Measurements from ENCODE around the gene SLC5A10.
"Not testable (repeated sequence)": the region's sequence is repeated elsewhere in the genome, so short reads cannot be mapped to it uniquely, and the experiment has no call there.

SLC5A10 gene

DNA sequence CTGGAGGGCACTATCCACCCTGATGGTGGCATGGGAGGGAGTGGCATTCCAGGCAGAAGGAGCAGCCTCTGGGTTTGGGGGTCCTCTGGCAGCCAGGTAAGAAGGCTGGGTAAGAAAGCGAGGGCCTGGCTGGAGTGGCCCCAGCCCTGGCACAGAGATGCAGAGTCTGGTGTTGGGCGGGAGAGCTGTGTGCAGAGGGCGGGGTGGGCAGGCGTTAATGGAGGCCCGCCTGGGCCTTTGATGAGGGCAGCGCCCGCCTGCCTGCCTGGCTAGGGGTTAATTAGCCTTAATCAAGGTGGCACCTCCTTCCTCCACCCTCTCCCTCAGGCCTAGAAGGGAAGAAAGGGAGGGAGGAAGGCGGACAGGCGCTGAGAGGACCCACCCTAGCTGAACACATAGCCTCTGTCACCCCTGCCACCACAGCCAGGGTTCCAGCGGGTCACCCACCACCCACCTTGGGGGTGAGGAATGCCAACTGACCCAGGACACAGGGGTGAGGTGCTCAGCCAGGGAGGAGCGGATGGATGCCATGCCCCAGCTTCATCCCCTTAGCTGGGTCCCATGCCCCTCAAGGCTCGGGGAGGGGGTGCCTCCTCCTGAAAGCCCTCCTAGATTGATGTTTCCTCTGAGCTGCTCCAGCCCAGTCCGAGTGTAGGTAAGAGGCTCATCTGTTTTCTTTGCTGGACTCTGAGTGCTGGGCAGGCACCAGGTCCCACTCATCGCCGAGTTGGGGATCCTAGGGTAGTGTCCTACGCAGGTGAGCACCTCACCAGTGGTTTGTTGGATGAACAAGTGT, 66.0 kb downstream of the SLC5A10 start:
- DNase-seq (ENCODE audit: low read depth in 2 of 2), result no peak

DNA sequence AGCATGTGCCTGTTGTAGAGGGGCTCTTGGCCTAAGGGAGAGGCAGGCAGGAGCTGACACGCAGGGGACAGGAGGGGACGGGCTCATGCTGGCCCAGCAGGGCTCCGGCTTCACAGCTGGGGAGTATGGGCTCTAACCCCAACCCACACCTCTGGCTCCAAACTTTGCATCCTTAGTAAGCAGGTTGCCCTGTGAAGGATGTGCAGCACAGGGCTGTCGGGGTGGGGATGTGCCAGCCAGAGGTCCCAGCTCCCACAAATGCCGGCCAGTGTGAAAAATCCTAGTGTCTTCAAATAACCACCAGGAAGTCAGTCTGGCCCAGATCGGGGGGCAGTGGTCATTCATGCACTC, 66.6 kb downstream of the SLC5A10 start:
- DNase-seq (ENCODE audit: low read depth in 2 of 2), result no peak

DNA sequence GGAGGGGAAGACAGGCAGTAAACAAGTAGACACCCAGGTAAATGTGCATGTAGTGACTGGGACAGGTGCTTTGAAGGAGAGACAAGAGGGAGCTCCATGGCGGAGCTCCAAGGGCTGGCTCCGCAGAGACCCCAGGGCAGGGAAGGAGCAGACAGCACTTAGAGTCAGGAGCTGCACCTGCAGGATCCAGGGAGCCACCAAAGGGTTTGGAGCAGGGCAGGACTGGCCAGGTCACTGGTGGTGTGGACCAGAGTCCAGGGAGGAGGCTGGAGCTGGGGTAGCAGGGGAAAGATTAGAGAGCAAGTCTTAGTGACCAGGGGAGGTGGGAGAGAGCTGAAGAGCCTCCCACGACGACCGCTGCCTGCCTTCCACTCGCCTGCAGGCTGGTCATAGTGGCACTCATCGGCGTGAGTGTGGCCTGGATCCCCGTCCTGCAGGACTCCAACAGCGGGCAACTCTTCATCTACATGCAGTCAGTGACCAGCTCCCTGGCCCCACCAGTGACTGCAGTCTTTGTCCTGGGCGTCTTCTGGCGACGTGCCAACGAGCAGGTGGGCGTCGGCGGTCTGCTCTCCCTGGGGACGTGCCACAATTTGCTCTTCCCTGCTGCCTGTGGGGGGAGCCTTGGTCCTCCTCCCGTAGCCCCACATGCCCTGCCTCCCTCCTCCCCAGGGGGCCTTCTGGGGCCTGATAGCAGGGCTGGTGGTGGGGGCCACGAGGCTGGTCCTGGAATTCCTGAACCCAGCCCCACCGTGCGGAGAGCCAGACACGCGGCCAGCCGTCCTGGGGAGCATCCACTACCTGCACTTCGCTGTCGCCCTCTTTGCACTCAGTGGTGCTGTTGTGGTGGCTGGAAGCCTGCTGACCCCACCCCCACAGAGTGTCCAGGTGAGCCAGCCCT, 67.3 kb downstream of the SLC5A10 start:
- no peak for DNase-seq (ENCODE audit: low read depth in 2 of 2)

DNA sequence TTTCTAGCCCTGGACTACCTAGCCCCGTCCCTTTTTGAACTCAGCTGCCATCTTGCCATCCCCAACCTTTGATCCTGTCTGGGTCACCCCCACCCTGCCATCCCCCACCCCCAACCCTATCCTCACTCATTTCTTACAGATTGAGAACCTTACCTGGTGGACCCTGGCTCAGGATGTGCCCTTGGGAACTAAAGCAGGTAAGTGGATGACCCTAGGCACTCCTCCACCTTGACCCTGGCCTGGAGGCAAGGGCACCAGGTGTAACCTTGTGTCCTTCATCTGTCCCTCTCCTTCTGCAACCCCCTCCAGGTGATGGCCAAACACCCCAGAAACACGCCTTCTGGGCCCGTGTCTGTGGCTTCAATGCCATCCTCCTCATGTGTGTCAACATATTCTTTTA, 68.1 kb downstream of the SLC5A10 start:
- DNase-seq (ENCODE audit: low read depth in 2 of 2), result no peak

DNA sequence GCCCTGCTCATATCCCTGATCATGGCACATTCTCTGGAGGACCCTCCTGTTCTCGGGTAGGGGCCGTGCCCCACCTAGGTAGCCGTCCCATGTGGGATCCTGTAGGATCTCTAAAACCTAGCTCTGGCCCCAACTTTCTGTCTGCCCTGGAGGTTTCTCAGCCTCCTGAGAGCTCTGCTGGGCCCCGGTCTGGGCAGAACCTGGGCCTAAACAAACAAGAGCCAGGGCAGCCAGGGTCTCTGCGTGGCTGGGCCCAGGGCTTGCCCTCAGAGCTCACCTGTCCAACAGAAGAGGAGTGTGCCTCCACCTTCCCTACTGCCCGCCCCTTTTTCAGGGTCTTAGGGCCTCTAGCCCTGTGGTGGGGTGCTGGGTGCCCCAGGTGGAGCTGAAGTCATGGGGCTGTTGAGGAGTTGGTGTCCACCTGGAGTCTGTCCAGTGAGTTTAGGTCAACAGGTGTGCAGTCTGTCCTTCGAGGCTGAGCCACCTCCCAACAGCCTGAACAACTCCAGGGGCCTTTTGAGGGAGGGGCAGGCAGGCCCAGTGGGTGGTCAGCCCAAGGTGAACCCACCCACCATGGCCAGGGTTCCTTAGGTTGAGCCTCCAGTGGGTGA, 69.2 kb downstream of the SLC5A10 start:
- not testable (repeated sequence) for DNase-seq (ENCODE audit: low read depth in 2 of 2)

DNA sequence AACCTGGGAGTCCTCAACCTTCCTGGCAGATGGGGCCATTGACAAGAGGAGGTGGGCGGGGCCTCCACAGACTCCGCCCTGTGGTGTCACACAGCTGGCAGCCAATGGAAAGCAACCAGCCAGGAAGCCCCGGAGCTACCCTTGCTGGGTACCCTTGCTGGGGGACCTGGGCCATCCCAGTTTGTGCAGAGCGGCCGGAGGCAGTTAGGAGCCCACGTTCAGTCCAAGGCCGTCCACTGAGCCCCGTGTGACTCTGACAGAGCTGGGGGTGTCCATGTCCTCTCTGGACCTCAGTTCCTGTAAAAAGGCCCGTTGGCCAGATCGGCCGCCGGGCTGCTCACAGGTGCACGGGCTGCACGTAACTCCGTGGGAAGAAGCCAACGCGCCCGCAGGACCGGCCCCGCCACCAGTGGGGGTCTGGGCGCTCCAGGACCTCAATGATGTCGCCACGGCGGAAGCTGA, 69.7 kb downstream of the SLC5A10 start:
- DNase-seq (ENCODE audit: low read depth in 2 of 2), result no peak

DNA sequence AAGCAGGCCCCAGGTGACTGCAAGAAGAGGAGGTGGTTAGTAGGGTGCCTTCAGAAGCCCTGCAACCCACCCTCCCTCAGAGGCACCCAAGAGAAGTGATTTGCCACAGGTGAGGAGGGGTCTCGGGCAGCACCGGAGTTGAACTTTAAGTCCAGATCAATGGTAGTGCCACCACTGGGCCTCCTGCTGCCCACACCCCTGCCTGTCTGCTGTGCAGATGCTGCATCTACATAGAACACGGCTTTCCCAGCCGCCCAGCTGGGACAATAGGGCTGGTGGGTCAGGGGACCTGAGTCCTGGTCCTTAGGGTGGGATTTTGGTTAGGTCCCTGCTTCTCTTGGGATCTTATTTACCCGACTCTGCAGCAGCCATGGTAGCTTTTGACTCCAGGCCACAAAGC, 70.2 kb downstream of the SLC5A10 start:
- no peak for DNase-seq (ENCODE audit: low read depth in 2 of 2)

DNA sequence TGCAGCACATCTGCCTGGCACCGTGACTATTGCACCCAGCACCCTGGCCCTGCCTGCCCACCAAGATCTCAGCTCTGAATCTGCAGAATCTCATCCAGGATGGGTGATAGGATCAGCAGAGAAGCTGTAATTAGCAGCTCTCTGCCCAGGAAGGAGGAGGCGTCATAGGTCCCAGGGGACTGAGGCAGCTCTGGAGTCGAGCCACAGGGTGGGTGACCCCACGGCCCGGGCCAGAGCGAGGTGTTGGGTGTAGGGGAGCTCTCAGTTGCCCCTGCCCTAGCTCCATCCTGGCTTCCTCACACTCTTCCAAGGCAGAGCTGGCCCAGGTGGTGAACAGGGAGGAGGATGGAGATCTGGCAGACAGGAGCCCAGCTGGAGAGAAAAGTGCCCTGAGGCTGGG, 70.8 kb downstream of the SLC5A10 start:
- no peak for DNase-seq (ENCODE audit: low read depth in 2 of 2)

DNA sequence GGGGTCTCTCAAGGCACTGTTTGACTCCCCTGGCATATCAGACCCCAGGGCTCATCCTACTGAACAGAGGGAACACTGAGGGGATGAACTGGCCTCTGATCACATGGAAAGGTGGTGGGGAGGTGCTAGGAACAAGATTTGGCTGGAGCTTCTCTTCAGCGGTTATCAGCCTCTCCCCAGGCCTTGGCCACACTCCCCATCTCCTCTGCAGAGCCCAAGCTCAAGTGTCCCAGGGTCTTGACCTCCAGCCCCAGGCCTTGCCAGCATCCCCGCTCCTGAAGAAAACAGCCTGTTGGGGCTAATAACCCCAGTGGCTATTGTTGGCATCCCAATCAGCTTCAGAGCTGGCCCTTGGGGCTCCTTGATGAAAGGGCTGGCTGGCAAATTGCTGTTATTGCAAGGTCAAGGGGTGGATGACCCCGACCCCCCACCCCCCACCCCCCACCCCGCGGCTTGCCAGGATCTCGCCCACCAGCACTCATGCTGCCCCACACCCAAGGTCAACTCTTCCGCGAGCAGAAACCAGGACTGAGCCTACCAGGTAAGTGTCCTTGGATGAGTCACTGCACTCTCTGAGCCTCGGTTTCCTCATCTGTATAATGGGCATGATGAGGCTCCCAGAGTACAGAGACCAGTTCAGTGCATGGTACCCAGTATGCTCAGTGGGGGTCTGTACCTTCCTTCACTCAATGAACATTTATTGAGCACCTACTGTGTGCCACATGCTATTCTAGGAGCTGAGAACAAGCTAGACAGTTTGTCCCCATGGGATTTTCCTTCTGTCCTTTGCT, 71.4 kb downstream of the SLC5A10 start:
- DNase-seq (ENCODE audit: low read depth in 2 of 2), result no peak

DNA sequence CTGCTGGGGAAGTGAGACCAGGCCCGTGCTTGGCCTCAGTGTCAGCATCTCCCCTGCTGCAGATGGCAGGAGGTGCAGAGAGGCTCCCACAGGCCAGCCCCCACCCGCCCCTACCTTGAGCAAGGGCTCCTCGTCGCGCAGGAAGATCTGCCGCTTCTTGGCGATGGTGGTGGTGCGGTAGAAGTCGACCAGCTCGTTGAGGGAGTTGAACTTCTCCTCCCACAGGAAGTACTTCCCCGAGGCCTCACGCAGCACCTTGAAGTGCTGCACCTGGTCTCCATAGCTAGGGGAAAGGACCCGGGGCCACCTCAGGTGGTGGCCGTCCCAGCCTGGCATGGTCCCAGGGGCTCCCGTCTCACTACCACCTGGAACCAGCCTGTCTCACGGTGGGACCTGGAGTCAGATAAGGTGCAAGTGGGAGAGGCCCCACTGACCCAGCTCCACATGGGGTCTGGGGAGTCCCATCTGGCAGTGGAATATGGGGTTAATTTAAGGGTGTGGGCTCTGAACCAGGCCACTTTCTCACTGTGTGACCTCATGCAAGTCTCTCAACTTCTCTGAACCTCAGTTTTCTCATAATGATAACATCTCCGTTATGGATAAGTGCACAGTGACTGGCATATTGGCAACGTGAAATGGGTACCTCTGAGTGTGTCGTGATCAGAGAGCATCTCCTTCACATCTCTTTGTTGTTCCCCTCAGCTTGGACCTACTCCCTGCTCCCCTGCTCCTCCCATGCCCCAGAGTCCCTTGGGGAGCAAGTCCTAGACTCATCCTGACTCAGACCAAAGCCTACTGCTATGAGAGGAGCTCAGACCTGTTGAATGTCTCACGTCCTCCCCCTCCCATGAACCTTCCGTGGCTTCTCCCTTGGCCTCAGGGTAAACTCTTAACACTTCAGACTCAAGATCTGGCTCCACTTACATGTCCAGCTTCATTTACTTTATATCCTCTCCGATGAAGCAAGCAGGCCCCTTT, 72.4 kb downstream of the SLC5A10 start:
- no peak for DNase-seq (ENCODE audit: low read depth in 2 of 2)

DNA sequence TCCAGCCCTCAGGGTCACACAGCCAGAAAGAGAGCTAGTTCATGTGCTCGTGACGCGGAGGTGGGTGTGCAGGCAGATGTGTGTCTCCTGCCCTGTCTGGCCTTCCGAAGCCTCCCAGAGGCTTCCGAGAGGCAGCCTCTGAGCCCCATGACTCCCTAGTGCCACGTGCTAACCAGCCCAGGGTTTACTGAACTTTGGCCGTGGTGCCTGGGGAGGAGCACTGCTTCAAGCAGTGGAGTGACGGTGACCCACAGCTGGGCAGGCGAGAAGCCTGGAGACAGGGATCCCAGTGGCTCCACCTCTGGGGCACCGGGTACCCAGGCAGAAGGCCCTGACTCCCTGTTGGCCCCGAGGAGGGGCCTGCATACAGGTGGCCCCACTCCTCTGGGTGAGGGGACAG, 76.7 kb downstream of the SLC5A10 start:
- DNase-seq (ENCODE audit: low read depth in 2 of 2), result not testable (repeated sequence)

DNA sequence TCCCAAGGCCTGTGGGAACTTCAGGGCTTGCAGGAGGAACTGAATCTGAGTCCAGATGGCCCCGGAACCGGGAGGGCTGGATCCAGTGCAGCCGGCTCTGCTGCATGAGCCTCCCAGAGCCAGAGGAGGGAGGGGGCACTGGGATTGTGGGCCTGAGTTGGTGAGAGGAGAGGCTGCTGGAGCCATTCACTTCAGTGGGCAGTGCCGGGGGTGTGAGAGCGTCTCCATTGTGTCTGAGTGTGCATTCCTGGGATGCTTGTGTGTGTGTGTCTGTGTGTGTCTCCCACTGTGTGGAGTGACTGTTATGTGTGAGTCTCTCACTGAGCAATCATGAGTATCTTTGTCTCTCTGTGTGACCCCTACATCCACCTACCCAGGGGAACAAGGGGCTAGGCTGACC, 77.8 kb downstream of the SLC5A10 start:
- DNase-seq (ENCODE audit: low read depth in 2 of 2), result not testable (repeated sequence)

DNA sequence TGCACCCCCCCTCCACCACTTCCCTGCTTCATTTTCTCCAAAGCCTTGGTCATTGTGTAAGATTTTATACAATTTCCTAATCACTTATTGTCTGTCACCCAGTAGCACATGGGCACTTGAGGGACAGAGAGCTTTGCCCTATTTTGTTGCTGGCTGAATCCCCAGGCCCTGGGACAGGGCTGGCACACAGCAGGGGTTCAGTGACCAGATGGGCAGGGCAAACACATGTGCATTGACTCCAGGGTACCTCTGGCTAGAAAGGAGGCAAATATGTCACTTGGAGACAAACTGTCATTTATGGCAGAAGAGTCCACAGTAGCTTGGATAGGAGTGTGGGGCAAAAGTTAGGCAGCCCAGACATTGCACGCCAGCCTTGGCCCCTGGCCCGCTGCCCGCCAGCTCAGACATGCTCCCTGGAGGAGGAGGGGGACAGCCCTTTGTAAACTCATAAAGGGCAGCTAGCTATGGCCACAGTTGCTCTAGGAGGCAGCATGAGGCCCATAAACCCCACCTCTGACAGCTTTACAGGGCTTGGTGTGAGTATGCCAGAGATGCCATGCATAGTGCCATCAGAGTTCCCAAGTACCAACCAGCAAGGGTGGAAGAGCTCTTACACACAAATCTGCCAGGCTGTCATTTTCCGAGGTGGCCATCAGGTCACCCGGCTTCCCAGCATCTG, 78.9 kb downstream of the SLC5A10 start:
- not testable (repeated sequence) for DNase-seq (ENCODE audit: low read depth in 2 of 2)

DNA sequence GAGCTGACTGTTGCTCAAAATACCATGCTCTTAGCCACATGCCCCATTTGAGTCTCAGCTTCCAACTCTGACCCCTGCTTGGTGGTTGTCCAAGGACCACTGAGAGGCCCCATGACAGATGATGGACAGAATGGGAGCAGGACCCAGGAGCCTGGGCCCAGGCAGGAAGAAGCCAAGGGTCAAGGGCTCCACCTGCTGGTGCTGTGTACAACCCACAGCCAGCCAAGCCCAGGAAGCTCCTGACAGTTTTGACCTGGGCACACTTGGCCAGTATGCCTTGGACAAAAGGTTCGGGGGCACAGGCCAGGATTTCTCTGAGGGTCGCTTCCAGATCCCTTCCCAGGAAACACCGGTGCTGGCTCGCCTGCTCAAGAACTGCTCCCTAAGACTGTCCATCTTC, 79.8 kb downstream of the SLC5A10 start:
- not testable (repeated sequence) for DNase-seq (ENCODE audit: low read depth in 2 of 2)

DNA sequence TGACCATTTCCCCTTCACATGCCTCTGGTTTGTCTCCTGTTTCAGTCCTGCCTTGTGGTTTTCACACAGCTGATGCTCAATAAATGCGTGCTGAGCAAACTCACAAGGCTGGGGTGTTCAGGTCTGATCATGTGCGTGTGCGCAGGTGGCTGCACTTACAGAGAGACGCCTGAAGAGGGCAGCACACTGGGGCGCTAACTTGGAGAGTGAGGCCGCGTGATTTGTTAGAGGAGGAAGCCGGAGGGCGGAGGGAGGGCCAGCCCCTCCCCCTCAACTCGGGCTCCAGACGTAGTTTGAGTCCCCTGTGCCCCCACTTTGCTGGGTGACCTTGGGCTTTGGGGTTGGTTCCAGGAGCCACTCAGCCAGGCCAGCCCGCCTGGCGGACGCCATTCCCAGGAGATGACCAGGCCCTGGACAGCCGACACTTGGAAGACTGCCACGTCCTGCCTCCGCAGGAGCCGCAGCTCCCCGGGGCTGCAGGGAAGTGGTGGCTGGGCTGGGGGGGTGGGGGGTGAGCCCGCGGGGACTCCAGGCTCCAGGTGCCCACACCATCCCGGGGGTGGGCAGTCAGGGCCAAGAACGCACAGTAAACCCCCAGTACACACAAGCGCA, 80.5 kb downstream of the SLC5A10 start:
- DNase-seq (ENCODE audit: low read depth in 2 of 2), result not testable (repeated sequence)

DNA sequence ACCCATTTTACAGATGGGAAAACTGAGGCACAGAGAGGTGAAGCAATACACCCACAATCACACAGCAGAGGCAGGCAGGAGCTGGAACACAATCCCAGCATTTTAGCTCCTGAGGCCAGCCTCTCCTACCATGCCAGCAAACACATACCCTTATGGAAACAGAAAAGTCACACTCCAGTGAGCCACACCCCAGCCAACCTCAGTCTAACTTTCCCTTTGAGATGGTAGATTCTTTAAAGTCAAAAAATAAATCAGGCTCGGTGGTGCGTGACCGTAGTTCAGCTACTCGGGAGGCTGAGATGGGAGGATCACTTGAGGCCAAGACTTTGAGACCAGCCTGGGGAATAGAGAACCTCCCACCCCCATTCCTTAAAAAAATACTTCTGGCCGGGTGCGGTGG, 84.2 kb downstream of the SLC5A10 start:
- DNase-seq (ENCODE audit: low read depth in 2 of 2), result not testable (repeated sequence)

DNA sequence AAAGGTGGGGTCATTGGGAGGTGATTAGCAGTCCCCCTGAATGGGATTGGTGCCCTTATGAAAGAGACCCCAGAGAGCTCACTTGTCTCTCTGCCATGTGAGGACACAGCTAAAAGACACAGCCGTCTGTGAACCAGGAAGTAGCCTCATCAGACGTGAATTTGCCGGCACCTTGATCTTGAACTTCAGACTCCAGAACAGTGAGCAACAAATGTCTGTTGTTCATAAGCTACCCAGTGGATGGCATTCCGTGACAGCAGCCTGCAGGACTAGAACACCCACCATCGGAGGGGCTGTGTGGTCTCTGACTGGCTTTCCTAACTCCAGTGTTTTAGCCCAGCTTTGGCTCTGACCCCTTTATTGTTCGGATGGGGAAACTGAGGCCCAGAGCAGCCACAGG, 85.6 kb downstream of the SLC5A10 start:
- DNase-seq (ENCODE audit: low read depth in 2 of 2), result not testable (repeated sequence)

DNA sequence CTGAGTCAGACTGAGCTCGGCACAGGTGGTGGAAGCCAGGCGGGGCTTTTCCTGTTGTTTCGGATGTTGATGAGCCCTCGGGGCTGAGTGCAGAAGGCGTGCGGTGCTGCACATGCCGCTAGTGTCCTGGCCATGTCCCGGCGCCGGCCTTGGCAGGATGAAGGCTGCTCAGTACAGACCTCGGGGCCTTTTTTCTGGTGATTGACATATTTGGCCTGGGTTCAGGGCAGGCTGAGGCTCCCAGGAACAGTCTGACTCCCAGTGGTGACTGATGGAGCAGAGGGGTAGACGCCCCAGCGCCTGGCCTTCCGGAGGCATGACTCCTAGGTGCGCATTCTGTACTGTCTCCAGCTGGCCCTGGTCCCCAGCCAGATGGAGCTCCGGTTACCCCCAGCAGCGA, 86.0 kb downstream of the SLC5A10 start:
- not testable (repeated sequence) for DNase-seq (ENCODE audit: low read depth in 2 of 2)

DNA sequence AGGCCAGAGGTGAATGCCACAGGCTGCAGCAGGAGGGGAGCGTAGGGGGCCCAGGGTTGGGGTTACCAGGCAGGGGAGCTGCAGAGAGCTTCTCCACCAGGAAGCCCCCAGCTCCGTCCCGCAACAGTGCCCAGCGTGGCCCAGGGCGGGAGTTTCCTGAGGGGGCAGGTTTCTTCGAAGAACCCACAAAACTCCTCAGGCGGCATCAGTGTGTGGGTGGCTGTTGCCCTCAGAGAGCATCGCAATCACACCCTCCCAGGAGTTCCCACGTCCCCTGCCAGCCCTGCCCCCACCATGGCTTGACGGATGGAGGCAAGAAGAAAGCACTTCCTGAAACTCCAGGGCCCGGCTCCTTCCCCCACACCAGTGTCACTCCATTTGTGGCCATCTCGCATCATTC, 86.8 kb downstream of the SLC5A10 start:
- not testable (repeated sequence) for DNase-seq (ENCODE audit: low read depth in 2 of 2)

Measured in fibroblast of skin of left biceps (primary cell).